Astrocyte of the hippocampus (primary cell): ENCODE measurements around the gene FCHO2.
"Not testable (repeated sequence)": the region's sequence is repeated elsewhere in the genome, so short reads cannot be mapped to it uniquely, and the experiment has no call there.

Experiments
- DNase-seq: peaks from one replicate; pipeline ENCODE4 v3.0.0; 2011; ENCODE audit warnings: low read depth, low spot score

Gene FCHO2

GRCh38 chr5:72955768-72956323 lies at the start of gene FCHO2:
FCHO2 (plus strand) TSS chr5:72956041; CDS start chr5:72956097, 56 bp downstream.
- DNase-seq, result peak; percentile 99

DNA sequence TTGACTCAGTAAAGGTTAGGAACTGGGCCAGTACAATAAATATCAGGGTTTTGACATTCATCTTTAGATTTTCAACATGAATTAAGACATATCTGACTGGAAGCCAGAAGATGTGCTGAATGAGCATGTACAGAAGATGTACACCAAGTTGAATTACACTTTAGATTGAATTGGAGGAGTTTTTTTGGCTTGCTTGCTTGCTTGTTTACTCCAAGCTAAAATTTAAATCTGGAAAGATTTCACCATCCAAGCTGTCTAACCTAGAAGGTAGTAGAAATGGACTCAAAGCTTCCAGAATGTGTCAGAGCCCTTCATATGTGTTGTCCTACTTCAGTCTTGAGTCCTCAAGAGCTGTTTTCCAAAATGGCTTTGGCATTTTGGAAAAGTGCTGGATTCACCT lies 49.0 kb upstream of the FCHO2 start:
- no peak for DNase-seq

GRCh38 chr5:72908664-72909063 lies 47.2 kb upstream of the FCHO2 start:
- no peak for DNase-seq

DNA sequence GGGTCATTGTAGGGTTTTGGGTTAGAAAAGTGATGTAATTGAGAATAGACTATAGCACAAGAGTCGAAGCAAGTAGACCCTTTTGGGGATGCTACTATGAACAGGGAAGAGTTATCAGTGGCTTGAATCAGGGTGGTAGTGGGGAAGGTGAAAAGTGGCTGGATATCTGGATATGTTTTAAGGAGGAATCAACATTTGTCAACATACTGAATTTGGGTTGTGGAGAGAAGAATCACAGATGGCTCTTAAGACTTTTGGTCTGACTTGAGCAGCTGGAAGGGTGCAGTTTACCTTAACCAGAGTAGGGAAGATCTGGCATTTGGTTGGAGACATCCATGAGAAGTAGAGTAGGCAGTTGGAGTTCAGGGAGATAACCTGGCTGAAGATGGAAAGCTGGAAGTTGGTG lies 38.5 kb upstream of the FCHO2 start:
- DNase-seq, result no peak

GRCh38 chr5:72920690-72921502 lies 34.9 kb upstream of the FCHO2 start:
- DNase-seq, result peak; percentile 20

- DNase-seq, result no peak
Observed at GRCh38 chr5:72921886-72922285, 34.0 kb upstream of the FCHO2 start.

DNA sequence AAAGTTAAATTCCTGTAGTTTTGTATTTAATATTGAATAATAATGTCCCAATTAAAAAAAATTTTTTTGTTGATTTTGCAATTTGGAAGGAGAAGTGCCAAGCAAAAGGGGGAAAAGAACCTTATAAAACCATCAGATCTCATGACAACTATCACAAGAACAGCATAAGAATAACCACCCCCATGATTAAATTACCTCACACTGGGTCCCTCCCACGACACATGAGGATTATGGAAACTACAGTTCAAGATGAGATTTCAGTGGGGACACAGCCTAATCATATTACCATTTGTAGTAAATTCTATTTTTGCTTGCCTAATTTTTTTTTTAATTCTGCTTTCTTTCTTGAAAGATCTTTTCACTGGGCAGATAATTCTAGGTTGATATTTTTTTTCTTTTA lies 33.4 kb upstream of the FCHO2 start:
- DNase-seq, result no peak

DNA sequence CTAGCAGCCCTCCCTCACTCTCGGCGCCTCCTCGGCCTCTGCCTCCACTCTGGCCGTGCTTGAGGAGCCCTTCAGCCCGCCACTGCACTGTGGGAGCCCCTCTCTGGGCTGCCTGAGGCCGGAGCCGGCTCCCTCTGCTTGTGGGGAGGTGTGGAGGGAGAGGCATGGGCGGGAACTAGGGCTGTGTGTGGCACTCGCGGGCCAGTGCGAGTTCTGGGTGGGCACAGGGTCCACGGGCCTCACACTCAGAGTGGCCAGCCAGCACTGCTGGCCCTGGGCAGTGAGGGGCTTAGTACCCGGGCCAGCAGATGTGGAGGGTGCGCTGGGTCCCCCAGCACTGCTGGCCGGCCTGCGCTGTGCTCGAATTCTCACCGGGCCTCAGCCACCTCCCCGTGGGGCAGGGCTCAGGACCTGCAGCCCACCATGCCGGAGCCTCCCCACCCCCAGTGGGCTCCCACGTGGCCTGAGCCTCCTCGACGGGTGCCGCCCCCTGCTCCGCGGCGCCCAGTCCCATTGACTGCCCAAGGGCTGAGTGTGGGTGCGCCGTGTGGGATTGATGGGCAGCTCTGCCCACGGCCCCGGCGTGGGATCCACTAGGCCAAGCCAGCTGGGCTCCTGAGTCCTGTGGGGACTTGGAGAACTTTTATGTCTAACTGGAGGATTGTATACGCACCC lies 30.4 kb upstream of the FCHO2 start:
- no peak for DNase-seq

DNA sequence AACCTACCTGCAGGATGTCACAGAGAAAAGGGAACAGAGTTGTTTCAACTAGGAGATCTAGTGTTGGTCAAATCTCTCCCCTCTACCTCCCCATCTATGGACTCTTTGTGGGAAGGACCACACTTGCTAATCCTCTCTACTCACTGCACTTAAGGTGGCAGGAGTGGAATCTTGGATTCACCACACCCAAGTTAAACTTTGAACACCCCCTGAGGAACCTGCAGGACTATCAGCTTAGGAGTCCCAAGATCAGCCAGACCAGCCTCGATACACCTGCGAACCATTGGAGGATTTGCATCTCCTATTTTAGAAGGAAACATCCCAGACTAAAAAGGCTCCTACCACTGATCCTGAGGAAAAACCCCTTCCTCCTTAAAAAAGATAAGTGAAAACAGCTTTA lies 23.2 kb upstream of the FCHO2 start:
- not testable (repeated sequence) for DNase-seq

DNA sequence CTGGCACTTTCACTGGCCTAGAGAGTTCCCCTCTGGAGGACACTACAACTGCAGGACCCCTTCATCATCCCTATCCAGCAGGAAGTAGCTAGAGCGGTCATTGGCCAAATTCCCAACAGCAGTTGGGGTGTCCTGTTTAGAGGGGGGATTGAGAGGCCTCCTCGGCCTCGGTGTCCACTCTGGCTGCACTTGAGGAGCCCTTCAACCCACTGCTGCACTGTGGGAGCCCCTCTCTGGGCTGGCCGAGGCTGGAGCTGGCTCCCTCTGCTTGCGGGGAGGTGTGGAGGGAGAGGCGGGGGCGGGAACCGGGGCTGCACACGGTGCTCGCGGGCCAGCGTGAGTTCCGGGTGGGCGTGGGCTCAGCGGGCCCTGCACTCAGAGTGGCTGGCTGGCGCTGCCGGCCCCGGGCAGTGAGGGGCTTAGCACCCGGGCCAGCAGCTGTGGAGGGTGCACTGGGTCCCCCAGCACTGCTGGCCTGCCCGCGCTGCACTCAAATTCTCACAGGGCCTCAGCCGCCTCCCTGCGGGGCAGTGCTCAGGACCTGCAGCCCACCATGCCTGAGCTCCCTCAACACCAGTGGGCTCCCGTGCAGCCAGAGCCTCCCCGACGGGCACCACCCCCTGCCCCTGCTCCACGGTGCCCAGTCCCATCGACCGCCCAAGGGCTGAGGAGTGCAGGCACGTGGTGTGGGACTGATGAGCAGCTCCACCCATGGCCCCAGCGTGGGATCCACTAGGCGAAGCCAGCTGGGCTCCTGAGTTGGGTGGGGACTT lies 20.7 kb upstream of the FCHO2 start:
- not testable (repeated sequence) for DNase-seq

DNA sequence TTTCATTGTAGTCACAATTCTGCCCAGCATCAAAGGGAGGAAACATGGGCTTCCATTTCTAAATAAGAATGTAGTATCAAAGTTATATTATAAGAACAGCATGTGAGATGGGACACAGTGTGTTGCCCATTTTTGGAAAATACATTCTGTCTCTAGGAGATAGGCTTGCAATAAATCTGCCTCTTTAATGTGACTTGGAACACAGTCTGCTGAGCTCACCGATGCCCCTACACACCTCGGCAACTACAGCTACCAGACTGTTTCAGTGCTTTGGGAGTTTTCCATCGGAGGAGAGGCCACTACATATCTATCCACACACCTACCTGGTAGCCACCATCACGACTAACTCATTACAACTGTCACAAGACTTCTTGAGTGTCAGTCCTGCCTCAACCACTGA lies 18.9 kb upstream of the FCHO2 start:
- no peak for DNase-seq

DNA sequence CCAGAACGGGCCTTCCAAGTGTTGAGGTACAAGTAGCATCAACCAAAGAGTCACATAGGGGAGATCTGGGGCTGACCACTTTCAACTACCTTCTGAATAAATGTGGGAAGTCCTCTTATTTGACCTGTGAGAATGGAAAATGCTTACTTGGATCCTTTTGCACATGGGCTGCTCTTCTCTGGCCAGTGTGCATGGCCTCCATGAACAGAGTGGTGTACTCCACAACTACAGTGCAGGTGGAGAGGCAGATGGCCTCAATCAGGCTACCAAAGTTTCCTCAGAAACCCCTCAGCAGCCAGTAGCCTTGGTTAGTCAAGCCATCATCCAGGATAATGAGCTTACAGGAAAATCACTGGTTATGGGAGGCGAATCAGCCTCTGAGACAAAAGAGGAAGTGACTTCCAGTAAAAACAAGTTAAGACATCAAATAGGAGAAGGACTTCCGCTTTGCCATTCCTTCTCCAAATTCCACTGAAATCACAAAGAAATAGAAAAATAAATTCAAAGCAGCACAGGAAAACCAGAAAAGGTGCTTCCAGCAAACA lies 18.3 kb upstream of the FCHO2 start:
- no peak for DNase-seq

DNA sequence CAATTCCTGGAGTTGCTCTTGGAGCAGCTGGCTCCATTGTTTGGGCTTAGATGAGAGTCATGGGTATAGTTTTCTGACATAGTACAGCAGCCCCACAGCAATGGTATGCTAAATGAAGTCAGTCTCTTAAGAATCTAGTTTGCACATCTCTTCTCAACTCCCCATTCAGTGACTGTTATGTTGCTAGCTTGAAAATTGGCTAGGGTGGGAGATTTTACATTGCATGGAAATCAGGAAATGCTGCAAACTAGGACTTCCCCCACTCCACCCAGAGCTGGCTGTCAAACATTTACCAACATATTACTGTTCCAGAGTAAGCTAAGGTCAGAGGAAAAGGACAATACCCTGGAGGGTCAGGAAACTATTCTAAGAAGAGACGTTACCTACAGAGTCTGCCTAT lies 17.6 kb upstream of the FCHO2 start:
- DNase-seq, result no peak

- DNase-seq, result no peak
Observed at GRCh38 chr5:72940082-72940481, 15.8 kb upstream of the FCHO2 start.

GRCh38 chr5:72943307-72943706 lies 12.5 kb upstream of the FCHO2 start:
- DNase-seq, result no peak

DNA sequence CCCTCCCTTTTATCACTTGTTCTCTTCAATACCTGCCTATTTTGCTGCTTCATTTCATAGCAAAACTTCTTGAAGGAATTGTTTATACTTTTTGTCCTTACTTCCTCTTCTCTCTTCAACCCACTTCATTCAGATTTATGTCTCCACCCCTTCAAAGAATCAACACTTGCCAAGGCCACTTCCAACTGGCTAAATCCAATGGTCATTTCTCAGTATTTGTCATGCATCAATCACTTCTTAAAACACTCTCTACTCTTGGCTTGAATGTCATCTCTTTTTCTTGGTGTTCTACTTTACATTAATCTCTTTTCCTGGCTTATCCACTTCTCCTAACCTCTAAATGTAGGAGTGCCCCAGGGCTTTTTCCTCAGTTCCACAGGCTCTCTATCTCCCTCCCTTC lies 8.3 kb upstream of the FCHO2 start:
- no peak for DNase-seq

GRCh38 chr5:72949481-72949880 lies 6.4 kb upstream of the FCHO2 start:
- DNase-seq, result no peak

GRCh38 chr5:72951671-72952468 lies 4.0 kb upstream of the FCHO2 start:
- peak; percentile 20 for DNase-seq

- no peak for DNase-seq
Observed at GRCh38 chr5:72954389-72954788, 1.5 kb upstream of the FCHO2 start.

DNA sequence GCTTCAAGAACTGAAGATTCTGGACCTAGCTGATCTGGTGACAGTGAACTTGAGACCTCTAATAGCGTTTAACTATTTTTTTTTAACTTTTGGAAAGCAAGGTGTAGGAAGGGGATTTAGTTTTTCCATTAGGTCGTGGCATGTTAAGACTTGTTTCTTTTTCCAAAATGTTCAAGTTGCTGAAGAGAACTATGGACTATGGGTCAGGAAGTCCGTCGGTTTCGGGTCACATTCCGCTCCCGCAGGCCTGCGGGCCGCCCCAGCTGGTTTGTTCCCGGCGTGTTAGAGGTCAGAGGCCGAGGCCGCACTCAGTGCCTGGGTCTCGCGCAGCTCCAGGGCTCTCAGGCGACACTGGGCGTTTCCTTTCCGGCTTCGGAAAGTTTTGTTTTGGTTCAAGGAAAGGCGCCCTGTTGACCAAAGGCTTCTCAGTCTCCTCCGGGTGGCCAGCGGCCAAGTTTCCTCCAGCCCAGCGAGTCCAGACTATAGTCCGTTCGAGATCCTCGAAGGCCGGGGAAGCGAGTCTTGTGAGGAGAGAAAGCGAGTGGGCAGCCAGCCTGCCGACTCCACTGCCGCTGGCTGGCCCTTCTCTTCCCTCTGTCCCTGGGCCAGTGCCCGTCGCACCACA lies 586 bp upstream of the FCHO2 start:
- DNase-seq, result no peak
